HG02678 (cell line): ENCODE results near the gene PLD2.
"Not testable (repeated sequence)": the region's sequence is repeated elsewhere in the genome, so short reads cannot be mapped to it uniquely, and the experiment has no call there.

Experiments used
- ATAC-seq: cut with Tn5 transposase; IDR thresholded peaks from one replicate; pipeline ENCODE4 v1.9.1; 2021; ENCODE audit warnings: mild to moderate bottlenecking, moderate library complexity; ENCODE audit not compliant: unreplicated experiment

Gene PLD2

DNA sequence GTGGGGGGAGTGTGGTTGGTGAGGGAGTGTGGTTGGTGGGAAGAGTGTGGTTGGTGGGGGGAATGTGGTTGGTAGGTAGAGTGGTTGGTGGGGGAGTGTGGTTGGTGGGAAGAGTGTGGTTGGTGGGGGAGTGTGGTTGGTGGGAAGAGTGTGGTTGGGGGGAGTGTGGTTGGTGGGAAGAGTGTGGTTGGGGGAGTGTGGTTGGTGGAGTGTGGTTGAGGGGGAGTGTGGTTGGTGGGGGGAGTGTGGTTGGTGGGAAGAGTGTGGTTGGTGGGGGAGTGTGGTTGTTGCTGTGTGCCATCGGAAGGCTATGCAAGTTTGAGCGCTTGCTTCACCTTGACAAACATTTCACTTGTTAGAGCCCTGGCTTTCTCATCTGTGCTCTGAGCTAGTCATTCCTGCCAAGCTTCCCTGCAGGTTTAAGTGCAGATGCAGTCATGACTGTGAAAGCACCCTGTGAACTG lies 46.3 kb downstream of the PLD2 start:
- no peak for ATAC-seq

DNA sequence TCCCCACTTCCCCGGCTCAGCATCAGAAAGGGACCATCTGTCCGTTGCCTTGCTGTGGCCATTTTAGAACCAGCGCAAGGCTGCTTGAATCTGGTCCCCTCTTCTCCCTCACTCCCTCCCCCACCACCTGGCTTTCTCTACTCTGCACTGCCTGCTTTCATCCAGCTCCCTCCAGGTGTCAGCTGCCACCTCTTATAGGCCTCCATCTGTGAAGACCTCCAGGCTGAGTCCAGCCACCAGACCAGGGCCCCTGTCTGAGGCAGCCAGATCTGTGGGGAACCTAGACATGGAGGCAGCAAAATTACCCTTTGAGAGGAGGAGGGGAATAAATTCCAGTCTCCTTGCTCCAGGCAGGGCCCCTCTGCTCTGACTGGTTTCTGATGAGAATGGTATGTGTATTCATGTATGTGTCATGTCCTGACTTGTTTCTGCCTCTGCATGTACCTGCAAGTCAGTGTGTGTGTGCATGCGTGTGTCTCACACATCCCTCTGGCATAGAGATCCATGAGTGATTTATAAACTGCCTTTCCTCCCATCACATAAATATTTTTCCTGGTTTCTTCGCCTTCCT lies 47.2 kb downstream of the PLD2 start:
- ATAC-seq = no peak

DNA sequence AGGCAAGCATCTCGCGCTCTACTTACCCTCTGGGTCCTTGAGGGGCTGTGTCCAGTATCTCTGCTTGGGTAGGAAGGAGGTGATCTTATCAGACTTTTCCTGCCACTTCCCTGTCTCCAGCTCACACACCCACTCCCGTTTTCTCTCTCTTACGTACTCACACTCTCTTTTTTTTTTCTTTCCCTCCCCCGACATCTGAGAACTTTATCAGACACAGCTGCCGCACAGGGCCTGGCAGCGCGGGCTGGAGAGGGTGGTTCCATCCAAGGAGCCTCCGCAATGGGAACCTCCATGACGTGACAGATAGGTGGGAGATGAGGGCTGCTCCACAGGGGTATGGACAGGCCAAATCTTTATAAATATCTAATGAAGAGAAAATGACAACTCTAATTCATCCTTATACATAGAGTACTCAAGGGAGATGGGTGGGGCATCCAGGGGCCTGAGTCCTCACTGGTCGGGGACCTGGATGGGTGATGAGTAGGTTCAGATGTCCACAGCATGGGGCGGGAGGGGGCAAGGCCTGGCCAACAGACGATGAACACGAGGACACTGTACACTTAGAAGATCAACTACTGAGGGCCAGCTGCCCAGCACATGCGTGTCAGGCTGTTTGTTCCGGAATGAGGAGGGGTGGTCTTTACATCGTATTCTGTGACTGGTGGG lies 49.5 kb downstream of the PLD2 start:
- no peak for ATAC-seq

DNA sequence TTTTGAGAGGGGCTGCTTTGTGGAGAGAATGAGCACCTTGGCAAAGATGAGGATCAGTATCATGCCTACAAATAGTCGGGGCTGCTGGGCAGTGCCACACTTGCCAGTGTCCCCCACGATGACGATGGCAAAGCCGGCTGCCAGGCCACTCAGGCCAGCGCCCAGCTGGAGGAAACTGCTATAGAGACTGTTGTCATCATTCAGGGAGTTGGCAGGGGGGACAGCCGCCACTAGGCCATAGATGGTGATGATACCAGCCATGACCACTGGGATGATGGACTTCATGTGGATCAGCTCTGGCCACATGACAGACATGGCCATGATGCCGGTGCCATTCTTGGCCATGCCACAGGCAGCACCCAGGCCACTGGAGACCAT lies 50.0 kb downstream of the PLD2 start:
- ATAC-seq = no peak

DNA sequence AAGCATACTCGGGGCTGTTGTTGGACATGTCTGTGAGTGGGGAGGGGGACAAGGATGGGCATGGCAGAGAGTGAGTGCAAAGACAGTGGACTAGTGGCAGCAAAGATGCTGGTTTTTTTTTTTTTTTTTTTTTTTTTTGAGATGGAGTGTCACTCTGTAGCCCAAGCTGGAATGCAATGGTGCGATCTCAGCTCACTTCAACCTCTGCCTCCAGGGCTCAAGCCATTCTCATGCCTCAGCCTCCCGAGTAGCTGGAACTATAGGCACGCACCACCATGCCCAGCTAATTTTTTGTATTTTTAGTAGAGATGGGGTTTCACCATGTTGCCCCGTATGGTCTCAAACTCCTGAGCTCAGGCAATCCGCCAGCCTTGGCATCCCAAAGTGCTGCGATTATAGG lies 50.4 kb downstream of the PLD2 start:
- ATAC-seq = not testable (repeated sequence)

DNA sequence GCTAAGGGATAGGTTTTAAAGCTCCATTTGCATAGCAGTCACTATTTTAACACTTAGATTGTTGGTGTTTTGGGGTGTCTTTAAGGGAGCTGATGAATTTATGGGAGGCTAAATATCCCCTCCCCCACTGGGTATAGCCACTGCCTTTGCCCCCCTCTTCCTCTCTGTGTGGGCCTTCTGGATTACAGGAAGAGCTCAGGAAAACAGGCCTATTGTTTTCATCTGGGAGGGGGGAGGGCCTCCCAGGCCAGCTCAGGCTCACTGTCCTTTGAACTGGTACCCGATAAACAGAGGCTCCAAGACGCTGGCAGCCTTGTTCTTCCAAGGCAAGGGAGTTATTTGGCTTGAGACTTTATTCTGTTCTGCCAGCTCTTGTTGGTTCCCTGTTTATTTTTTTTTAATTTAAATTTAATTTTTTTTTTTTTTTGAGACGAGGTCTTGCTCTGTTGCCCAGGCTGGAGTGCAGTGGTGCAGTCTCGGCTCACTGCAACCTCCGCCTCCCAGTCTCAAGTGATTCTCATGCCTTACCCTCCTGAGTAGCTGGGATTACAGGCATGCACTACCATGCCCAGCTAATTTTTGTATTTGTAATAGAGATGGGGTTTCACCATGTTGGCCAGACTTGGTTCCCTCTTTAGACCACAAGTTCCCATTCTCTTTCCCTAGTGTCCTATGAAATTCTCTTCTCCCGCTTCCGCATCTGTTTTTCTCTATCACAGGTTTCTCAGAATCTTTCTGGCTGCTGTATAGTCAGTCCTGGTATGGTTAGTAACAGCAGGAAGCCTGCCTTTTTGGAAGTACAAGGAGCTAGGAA lies 51.3 kb downstream of the PLD2 start:
- no peak for ATAC-seq

DNA sequence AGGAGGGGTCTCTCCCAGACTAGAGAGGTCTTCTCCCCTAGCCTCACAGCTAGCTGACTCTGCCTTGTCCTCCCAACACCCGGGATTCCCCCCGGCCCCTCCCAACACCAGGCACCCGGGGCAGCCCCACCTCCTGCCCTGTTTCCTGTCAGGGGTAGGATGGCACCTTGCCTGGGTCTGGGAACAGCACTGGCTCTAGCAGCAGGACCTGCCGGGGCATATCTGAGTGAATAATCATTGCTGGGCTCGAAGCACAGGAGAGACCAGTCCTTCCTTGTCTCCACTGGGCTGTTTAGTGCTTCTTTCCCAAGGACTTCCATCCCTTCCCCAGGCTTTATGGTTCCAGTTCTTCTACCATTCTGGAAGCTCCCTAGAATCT lies 51.9 kb downstream of the PLD2 start:
- ATAC-seq = no peak

DNA sequence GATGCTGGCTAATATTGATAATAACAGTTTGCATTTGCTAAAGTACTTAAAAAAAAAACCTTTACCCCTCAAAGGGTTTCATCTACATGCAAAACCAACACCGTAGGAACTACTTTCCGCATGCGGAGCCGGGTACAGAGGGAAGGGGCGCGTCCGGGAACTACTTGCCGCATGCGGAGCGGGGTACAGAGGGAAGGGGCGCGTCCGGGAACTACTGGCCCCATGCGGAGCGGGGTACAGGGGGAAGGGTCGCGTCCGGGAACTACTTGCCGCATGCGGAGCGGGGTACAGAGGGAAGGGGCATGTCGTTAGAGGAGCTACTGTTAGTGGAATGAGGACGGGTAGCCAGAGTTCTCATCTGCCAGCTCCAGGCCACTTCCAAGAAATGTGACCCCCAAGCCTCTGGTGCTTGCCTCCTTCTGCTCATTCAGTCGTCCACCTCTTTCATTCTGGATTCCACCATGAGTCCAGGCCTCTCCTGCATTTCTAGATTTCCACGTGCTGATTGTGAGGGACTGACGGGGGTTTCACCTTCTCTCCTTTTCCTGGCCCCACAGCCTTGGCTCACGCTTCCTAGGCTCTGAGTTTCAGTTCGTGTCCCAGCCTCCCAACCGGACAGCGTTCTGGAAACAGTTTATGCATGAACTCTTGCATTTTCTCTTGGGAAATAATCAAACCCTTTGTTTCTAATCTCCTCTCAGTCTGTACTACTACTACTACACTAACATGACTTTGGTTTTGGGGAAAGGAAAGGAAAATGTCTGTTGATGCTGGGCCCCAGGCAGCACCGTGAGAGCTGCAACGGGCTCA lies 53.1 kb downstream of the PLD2 start:
- no peak for ATAC-seq

DNA sequence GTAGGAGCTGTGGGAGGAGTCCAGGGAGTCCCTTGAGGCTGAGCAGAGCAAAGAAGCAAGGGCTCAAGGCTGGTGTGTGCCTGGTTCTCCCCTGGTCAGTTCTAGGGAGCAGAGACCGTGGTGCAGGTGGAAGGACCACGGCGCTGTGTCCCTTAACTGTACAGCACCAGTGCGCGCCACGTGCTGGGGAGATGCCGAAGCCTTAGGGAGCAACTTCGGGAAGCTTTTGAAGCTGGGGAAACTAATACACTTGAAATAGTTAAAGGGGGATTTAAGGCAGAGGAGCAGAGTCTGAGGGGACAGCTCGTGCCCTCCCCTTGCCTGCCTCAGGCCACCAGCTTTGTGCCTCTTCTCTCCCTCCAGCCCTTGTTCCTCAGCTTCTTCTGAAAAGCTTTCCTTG lies 53.7 kb downstream of the PLD2 start:
- ATAC-seq = no peak

DNA sequence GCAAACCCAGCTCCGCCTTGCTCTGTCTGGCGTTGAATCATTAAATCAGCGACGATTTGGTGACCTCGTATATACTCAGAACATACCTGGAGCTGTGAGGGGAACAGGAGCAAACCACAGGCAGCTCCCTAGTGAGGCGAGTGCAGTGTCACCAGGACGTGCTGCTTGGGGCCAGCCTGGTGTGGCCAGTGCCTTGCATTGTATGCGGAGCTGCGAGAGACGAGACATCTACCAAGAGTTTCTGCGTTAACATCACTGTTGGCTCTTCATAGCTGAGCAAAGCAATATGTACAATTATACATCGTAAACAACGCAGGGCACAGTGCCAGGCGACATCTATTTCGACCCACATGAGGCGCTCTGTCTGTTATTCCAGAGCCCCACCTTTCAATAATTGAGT lies 54.1 kb downstream of the PLD2 start:
- no peak for ATAC-seq

DNA sequence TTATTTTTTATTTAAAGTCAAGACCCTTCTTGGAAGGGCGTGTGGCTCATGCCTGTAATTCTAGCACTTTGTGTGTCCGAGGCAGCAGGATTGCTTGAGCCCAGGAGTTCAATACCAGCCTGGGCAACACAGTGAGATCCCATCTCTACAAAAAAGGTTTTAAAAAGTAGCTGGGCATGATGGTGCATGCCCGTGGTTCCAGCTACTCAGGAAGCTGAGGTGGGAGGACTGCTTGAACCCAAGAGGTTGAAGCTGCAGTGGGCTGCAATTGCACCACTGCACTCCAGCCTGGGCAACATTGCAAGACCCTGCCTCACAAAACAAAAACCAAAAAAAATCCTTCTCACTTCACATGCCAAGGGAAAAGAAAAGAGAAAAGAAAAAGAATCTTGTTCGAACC lies 55.8 kb downstream of the PLD2 start:
- ATAC-seq = no peak

DNA sequence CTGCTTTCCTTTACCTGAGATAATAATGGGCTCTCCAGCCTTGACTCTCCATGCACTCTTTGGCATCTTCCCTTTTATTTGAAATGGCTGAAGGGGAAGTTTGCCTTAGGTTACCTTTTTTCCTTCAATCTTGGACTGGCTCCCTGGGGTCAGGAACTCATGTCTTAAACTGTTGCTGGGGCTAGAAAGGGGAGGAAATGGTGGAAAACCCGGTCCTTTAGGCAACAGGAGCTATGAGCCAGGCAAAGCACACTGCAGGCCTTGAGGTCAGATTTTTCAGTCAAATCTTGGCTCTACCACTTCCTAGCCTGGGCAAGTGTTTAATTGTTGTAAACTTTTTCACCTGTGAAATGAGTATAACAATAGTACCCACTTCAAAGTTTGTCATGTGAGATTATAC lies 56.4 kb downstream of the PLD2 start:
- ATAC-seq = no peak

DNA sequence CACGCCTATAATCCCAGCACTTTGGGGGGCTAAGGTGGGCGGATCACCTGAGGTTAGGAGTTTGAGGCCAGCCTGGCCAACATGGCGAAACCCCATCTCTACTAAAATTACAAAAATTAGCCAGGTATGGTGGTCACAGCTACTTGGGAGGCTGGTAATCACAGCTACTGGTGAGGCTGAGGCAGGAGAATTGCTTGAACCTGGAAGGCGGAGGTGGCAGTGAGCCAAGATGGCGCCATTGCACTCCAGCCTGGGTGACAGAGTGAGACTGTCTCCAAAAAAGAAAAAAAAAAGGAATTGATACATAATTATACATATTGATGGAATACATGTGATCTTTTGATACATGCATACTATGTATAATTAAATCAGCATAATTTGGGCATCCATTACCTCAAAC lies 60.6 kb downstream of the PLD2 start:
- not testable (repeated sequence) for ATAC-seq

DNA sequence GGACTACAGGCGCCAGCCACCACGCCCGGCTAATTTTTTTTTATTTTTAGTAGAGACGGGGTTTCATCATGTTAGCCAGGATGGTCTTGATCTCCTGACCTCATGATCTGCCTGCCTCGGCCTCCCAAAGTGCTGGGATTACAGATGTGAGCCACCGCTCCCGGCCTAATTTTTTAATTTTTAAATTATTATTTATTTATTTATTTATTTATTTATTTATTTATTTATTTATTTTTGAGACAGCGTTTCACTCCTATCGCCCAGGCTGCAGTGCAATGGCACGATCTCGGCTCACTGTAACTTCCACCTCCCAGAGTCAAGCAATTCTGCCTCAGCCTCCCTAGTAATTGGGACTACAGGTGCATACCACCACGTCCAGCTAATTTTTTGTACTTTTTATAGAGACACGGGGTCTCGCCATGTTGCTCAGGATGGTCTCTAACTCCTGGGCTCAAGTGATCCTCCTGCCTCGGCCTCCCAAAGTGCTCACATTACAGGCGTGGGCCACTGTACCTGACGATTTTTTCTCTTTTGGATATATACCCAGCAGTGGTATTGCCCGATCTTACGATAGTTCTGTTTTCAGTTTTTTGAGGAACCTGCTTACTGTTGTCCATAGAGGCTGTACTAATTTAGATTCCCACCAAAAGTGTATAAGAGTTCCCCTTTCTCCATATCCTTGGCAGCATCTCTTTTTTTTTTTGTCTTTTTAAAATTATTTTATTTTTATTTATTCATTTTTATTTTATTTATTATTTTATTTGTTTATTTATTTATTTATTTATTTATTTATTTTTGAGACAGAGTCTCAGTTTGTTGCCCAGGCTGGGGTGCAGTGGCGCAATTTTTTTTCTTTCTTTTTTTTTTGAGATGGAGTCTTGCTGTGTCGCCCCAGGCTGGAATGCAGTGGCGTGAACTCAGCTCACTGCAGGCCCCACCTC lies 62.4 kb downstream of the PLD2 start:
- ATAC-seq = not testable (repeated sequence)

DNA sequence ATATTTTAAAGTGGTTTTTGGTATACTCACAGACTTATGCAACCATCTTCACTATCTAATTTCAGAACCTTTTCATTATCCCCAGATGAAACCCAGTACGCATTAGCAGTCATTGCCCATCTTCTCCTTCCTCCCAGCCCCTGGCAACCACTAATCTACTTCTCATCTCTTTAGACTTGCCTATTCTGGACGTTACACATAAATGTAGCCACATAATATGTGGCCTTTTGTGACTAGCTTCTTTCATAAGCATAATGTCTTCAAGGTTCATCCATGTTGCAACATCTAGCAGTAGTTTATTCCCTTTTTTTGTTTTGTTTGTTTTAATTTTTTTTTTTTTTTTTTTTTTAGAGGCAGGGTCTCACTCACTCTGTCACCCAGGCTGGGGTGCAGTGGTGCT lies 63.9 kb downstream of the PLD2 start:
- no peak for ATAC-seq

DNA sequence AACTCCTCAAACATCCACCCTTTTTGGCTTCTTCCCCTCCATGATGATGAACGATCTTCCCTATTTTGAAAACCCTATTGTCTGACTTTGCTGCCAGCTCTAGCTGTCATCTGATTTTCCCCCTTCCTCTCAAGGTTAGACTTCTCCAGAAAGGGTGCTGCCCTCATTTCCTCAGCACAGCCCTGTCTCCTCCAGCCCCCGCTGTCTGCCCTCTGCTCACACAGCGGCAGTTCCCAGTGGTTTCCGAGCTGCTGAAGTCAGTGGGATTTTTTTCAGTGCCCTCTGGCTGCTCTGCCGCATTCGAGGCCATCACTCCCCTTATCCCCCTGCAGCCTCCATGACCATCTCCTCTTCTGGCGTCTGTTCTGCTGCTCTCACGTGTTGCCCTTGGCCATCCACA lies 65.8 kb downstream of the PLD2 start:
- ATAC-seq = no peak
